Mesothelial cell of epicardium (in vitro differentiated cells): ENCODE data around the gene ANKRD65. TPM values are rescaled to one million over a fixed set of nuclear protein-coding genes. Genes with fewer than 3 reads are reported as not detected.

Experiments
- DNase-seq, 2 experiments: peaks; one replicate each; pipeline ENCODE4 v3.0.0; 2021; ENCODE audit warnings: low spot score in 2 of 2; ENCODE audit not compliant: unreplicated experiment in 2 of 2
- H3K27ac Mint-ChIP-seq: 2 replicates; pipeline ENCODE4 v1.8.0; 2021; ENCODE audit warnings: mixed read lengths
- H3K27me3 Mint-ChIP-seq: 2 replicates; pipeline ENCODE4 v1.8.0; 2021; ENCODE audit warnings: low read depth, mixed read lengths
- H3K36me3 Mint-ChIP-seq: 2 replicates; pipeline ENCODE4 v1.8.0; 2021; ENCODE audit warnings: mixed read lengths
- H3K4me1 Mint-ChIP-seq: 2 replicates; pipeline ENCODE4 v1.8.0; 2021; ENCODE audit warnings: mixed read lengths
- H3K4me3 Mint-ChIP-seq: 2 replicates; pipeline ENCODE4 v1.8.0; 2021; ENCODE audit warnings: mild to moderate bottlenecking, moderate library complexity, mixed read lengths
- H3K9me3 Mint-ChIP-seq: 2 replicates; pipeline ENCODE4 v1.8.0; 2021; ENCODE audit warnings: mixed read lengths
- total RNA-seq: library from RNA; stranded (reverse); gene quantifications from 3 replicates; pipeline ENCODE4 v1.2.1, GENCODE V29; 2021
- TF ChIP-seq, protein P1 (sequence below): fragments of 200-600 bp; sonication (generic); IDR thresholded peaks from one replicate; pipeline ENCODE4 v1.5.0; 2021; ENCODE audit warnings: antibody characterized with exemption; ENCODE audit not compliant: unreplicated experiment

The ANKRD65 gene
- total RNA-seq, 1 donor from 2014 or later, result 12.3 TPM

DNA sequence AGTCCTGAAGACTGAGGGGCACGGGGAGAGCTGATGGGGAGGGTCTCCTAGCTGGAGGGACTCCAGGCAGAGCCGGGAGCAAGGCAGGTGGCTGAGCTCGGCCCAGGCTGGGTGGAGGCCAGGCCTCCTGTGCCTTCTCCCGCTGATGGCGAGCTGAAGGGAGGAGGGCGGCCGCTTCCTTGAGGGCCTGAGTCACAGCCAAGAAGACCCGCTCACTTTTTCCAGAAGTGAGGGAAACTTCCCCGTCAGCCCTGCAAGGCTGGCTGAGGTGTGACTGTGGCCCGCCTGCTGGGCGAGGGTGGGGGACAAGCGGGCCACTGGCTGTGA is 12.7 kb upstream of the ANKRD65 start:
- peak overlapping the region; percentile 95 for H3K27ac Mint-ChIP-seq
- no peak for DNase-seq
- H3K27me3 Mint-ChIP-seq, result no peaks in the 10 kb centered on the region
- TF ChIP-seq, protein P1, sequence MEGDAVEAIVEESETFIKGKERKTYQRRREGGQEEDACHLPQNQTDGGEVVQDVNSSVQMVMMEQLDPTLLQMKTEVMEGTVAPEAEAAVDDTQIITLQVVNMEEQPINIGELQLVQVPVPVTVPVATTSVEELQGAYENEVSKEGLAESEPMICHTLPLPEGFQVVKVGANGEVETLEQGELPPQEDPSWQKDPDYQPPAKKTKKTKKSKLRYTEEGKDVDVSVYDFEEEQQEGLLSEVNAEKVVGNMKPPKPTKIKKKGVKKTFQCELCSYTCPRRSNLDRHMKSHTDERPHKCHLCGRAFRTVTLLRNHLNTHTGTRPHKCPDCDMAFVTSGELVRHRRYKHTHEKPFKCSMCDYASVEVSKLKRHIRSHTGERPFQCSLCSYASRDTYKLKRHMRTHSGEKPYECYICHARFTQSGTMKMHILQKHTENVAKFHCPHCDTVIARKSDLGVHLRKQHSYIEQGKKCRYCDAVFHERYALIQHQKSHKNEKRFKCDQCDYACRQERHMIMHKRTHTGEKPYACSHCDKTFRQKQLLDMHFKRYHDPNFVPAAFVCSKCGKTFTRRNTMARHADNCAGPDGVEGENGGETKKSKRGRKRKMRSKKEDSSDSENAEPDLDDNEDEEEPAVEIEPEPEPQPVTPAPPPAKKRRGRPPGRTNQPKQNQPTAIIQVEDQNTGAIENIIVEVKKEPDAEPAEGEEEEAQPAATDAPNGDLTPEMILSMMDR, result no peak
- no peaks in the 10 kb centered on the region for H3K9me3 Mint-ChIP-seq
- H3K4me1 Mint-ChIP-seq, result peaks cover 51% of the 10 kb centered on the region
- H3K36me3 Mint-ChIP-seq, result no peaks in the 10 kb centered on the region
- H3K4me3 Mint-ChIP-seq, result peak overlapping the region; percentile 48

DNA sequence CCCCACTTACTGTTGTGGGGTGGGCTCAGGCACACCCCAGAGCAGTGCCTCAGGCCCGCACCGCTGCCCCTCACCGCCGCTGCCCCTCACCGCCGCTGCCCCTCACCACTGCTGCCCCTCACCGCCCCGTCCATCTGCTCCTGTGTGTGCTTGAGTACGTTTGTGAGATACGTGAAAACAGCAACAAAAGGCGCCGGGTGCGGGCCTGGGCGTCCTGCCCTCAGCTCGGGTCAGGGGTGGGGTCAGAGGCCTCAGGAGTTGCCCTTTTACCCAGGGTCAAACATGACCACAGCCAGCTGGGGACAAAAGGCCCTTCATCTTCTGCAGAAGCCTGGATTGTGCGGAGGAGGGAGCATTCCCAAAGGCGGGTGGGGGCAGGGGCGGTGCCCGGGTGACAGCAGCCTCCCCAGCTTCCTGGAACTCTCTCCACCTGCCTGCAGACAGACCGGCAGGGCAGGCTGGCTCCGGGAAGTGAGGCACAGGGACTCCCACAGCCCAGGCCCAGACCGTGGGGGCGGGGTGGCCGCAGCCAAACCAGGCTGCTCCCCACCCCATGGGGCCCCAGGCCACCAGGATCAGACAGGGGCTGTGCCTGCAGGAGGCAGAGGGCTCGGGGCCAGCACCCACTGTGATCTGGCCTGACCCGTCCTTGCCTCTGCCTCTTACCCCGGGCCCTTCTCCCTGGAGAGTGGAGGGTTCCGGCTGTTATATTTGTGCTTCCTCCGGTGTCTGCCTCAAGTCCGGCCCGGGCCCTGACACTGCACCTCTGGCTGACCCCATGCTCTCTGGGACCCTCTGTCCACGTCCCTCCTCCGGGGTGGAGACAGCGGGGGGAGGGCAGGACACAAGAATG is 12.1 kb upstream of the ANKRD65 start:
- no peaks in the 10 kb centered on the region for H3K27me3 Mint-ChIP-seq
- peaks cover 53% of the 10 kb centered on the region for H3K4me1 Mint-ChIP-seq
- H3K27ac Mint-ChIP-seq, result peak overlapping the region; percentile 95
- H3K4me3 Mint-ChIP-seq, result peak overlapping the region; percentile 48
- no peaks in the 10 kb centered on the region for H3K36me3 Mint-ChIP-seq
- TF ChIP-seq, protein P1, result no peak
- H3K9me3 Mint-ChIP-seq, result no peaks in the 10 kb centered on the region
- peak in 1 of 2 experiments; percentile 74 for DNase-seq

DNA sequence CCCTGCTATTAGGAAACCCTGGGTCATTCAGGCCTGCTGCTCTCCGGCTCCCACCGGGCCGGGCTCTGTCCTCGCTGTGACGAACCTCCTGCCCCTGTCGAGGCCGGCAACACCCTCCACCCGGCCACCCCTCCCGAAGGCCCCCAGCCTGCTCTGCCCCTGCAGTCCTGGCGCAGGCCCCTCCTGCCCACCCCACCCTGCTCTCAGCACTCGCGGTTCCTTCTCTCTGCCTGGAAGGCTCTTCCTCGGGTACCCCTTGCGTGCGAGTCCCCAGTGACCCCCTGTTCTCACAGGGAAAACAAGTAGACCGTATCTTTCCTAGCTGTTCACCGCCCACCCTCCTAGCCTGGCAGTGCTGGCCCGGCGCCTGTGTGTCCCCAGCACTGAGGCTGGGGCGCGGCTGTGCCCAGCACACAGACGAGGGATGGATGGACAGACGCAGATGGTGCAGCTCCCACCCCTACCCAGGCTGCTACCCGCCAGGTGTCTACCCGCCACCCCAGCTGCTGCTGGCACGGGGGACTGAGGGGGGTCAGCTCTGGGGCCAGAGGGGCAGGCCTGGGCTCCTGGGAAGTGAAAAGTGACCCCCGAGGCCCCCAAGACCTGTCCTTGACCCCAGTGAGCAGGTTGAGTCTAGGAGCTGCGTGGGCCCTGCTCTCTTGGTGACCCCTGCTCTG is 11.3 kb upstream of the ANKRD65 start:
- Mint-ChIP-seq H3K4me1 (peaks cover 53% of the 10 kb centered on the region), H3K27ac (peak overlapping the region; percentile 90), H3K27me3 (no peaks in the 10 kb centered on the region), H3K36me3 (no peaks in the 10 kb centered on the region), H3K9me3 (no peaks in the 10 kb centered on the region), H3K4me3 (peak overlapping the region; percentile 24)
- TF ChIP-seq, protein P1, result no peak
- no peak for DNase-seq

DNA sequence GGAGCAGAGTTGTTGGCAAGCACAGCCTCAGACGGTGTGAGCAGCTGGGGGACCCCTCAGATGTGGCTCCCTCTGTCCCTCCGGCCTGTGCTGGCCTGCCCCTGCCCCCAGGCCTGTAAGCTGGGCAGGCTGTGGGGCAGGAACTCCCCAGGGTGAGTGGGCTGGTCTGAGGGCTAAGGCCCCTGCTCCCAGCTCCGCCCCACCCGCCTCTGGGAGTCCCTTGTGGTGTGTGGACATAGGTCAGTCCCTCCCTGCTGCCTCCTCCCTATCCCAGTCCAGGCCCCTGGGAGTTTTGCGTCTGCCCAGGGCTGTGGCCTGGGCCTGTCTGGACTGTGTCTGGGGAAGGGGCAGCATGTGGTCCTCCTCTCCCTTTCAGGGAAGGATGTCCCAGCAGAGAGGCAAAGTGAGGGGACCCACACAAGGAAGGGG is 10.8 kb upstream of the ANKRD65 start:
- H3K27me3 Mint-ChIP-seq, result no peaks in the 10 kb centered on the region
- DNase-seq, result no peak
- no peak overlapping the region for H3K4me3 Mint-ChIP-seq
- H3K9me3 Mint-ChIP-seq, result no peaks in the 10 kb centered on the region
- peak overlapping the region; percentile 89 for H3K27ac Mint-ChIP-seq
- H3K4me1 Mint-ChIP-seq, result peaks cover 53% of the 10 kb centered on the region
- no peaks in the 10 kb centered on the region for H3K36me3 Mint-ChIP-seq
- TF ChIP-seq, protein P1, result no peak

DNA sequence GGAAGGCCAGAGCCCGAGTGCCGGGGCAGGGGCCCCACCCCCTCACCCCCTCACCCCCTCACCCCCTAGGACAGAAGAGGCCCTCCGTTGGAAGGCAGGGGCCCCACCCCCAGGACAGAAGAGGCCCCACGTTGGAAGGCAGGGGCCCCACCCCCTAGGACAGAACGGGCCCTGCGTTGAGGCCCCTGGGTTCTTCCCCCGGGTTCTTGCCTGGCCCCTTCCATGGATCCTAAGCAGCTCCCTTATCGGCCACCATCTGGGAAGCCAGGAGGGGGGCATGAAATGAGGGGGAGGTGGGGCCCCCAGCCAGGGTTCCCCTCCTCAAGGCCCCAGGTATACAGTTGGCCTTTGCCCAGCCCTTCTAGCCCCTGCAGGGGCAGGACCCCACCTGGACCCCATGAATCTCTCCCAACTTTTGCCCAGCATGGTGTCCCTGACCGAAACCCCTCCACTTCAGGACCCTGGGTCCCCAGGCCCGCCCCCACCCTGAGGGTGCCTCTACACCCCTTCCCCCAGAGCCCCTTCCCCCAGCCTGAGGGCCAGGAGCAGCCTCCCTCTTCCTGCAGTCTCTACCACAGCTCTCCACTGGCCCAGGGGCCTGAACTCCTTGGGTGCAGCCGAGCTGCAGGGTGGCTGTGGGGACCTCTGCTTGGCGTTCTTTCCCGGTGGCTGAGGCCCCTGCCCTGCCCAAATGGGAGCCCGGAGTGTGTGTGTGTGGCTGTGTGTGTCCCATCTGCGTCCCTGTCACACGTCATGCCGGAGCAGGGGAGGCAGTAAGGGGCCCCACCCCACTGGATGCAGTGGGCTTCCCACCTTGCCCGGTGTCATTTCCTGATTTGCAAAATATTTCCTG is 10.1 kb upstream of the ANKRD65 start:
- peak overlapping the region; percentile 92 for H3K27ac Mint-ChIP-seq
- TF ChIP-seq, protein P1, result no peak
- no peaks in the 10 kb centered on the region for H3K27me3 Mint-ChIP-seq
- no peak for DNase-seq
- H3K9me3 Mint-ChIP-seq, result no peaks in the 10 kb centered on the region
- H3K36me3 Mint-ChIP-seq, result no peaks in the 10 kb centered on the region
- H3K4me3 Mint-ChIP-seq, result peak overlapping the region; percentile 10
- H3K4me1 Mint-ChIP-seq, result peaks cover 52% of the 10 kb centered on the region
